Muscle of leg (tissue), 11 donors: Measurements from ENCODE around the gene PLEKHA6. TPM values are rescaled to one million over a fixed set of nuclear protein-coding genes. Genes with fewer than 3 reads are reported as not detected.

Experiments
- DNase-seq: peaks from one replicate; pipeline ENCODE4 v3.0.0; 2013
- H3K27ac ChIP-seq: one replicate; pipeline ENCODE4 v1.5.1; 2013; ENCODE audit warnings: mild to moderate bottlenecking, low read length, control low read depth
- H3K27me3 ChIP-seq: one replicate; pipeline ENCODE4 v1.6.1; 2013; ENCODE audit warnings: low read length; ENCODE audit not compliant: control insufficient read depth, insufficient read depth
- H3K36me3 ChIP-seq: one replicate; pipeline ENCODE4 v1.6.1; 2013; ENCODE audit warnings: low read length; ENCODE audit not compliant: control insufficient read depth, insufficient read depth
- H3K4me1 ChIP-seq: one replicate; pipeline ENCODE4 v1.6.1; 2013; ENCODE audit warnings: low read length; ENCODE audit not compliant: control insufficient read depth, insufficient read depth
- H3K4me3 ChIP-seq: one replicate; pipeline ENCODE4 v1.5.1; 2013; ENCODE audit warnings: low read length, control low read depth
- H3K9me3 ChIP-seq: replicated peaks from 2 replicates; pipeline ENCODE4 v1.6.1; 2013; ENCODE audit warnings: low read depth, low read length; ENCODE audit not compliant: control insufficient read depth
- WGBS: methylation state at CpG from one replicate; pipeline ENCODE4 v1.1.5; 2013; ENCODE audit warnings: missing lambda C conversion rate; ENCODE audit not compliant: insufficient coverage; 5-methylcytosine and 5-hydroxymethylcytosine counted together
- polyA plus RNA-seq, 8 donors: library from polyadenylated mRNA; unstranded; fragments of 120-200 nt; gene quantifications; one replicate each; pipeline versions ENCODE4 v1.2.1 to v1.2.3, GENCODE V29; 2013; ENCODE audit warnings: inconsistent platforms in 1 of 8, low replicate concordance in 1 of 8; ENCODE audit not compliant: insufficient read length in 8 of 8, insufficient read depth in 1 of 8
- total RNA-seq: library from RNA; stranded (reverse); fragments of 120-200 nt; gene quantifications from one replicate; pipeline ENCODE4 v1.2.4, GENCODE V29; 2013

PLEKHA6 gene
- total and polyA plus RNA-seq, 9 donors, result 2.2 to 10.0 (median 4.8) TPM

DNA sequence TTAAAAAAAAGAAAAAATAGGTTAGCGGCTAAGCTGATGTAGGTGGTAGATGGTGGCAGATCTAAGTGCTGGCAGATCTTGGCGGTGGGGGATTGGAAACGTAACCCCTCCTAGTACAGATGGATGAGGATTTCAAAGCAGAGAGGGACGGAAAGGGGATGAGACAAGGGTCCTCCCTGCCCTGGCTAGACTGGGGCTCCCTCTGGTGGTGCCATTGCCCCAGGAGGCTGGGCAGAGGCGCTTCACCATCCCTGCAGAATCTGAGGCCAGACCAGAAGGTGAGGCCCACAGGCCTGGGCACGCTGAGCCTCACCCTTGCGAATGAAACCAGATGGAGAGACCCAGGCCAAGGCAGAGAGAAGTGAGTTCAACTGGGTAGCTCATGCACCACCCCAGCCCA lies 7.0 kb upstream of the PLEKHA6 start:
- no peak for DNase-seq
- Histone ChIP-seq H3K4me3 (no peak overlapping the region), H3K9me3 (no peaks in the 10 kb centered on the region), H3K27ac (no peak overlapping the region), H3K27me3 (peaks cover 19% of the 10 kb centered on the region), H3K4me1 (peaks cover 30% of the 10 kb centered on the region), H3K36me3 (no peaks in the 10 kb centered on the region)
- 70% methylated on average over 7 of the region's 7 CpGs for WGBS

DNA sequence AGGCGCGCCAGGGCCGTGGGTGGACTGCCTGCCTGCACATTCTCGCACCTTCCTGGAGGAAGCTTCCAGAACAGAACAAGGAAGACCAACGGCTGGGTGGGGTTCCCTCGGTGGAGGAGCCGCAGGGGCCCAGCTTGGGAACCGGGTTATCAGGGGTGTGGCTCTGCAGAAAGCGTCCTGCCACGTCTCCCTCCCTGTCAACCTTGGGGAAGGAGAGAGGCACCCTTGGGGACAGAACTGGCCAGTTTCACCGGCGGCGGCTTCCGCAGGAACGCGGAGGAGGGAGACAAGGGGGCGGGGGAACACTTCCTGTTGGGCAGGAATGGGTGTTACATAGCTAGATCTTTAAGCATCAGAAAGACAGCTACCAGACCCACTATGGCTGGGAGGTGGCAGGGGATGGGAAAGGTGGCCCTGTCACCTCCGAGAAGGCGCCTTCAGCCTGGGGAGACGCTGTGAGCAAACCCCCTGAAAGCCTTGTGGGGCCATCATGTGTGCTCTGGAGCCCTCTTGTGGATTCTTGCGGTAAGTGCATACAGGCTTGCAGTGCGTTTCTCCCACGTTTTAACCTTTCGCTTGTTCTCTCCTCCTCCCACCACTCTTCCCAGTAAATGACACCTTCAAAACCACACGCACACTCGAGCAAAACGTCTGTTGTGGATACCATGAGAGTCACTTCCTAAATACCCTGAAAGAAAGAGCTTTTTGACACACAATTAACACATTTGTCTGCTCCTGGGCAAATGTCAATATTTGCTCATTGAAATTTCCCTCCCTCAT lies 3.8 kb upstream of the PLEKHA6 start:
- H3K4me1 ChIP-seq, result peaks cover 32% of the 10 kb centered on the region
- peak overlapping the region; percentile 48 for H3K4me3 ChIP-seq
- peak overlapping the region; percentile 3 for H3K27ac ChIP-seq
- no peaks in the 10 kb centered on the region for H3K9me3 ChIP-seq
- no peaks in the 10 kb centered on the region for H3K36me3 ChIP-seq
- peaks cover 12% of the 10 kb centered on the region for H3K27me3 ChIP-seq
- under 1% methylated on average over 18 of the region's 27 CpGs for WGBS
- peak; percentile 82 for DNase-seq

DNA sequence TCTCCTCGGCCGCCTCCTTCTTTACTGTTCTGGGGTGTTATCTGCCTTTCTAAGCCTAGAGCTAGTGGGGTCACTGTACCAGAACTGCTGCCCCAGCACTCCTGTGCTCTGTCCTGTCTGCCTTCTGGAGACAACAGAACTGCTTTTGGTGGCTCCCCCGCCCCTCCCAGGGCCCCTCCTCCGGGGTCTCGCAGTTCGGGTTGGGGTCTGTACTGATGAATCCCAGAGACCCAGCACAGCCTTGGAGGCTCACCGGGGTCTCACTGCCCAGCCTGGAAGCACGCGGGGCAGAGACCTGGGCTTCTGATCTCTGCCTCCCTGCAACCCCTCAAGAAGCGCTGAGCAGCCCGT lies 3.2 kb upstream of the PLEKHA6 start:
- Histone ChIP-seq H3K27ac (peak overlapping the region; percentile 7), H3K9me3 (no peaks in the 10 kb centered on the region), H3K4me1 (peaks cover 32% of the 10 kb centered on the region), H3K36me3 (no peaks in the 10 kb centered on the region), H3K4me3 (peak overlapping the region; percentile 48), H3K27me3 (peaks cover 12% of the 10 kb centered on the region)
- WGBS, result 31% methylated on average over 8 of the region's 11 CpGs
- DNase-seq, result no peak

DNA sequence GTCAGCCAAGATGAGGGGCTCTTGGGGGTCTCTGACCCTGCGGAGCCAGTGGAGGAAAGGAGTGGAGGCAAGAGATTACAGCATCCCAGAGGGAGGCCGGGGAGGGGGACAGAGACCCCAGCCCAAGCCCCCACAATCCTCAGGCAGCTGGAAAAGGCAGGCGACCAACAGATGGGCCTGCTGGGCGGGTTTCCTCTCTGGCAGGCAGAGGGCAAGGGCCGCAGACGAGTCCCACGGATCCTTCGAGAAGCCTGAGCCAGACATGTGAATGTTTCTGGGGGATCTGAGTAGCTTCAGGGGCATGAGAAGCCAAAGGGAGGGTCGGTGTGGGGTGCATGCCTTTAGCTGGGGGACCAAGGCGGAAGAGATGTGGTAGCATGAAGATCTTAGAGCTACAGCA lies 2.1 kb upstream of the PLEKHA6 start:
- Histone ChIP-seq H3K4me1 (peaks cover 37% of the 10 kb centered on the region), H3K27ac (no peak overlapping the region), H3K36me3 (no peaks in the 10 kb centered on the region), H3K4me3 (no peak overlapping the region), H3K9me3 (no peaks in the 10 kb centered on the region), H3K27me3 (peaks cover 11% of the 10 kb centered on the region)
- WGBS, result 76% methylated on average over 8 of the region's 10 CpGs
- DNase-seq, result no peak

DNA sequence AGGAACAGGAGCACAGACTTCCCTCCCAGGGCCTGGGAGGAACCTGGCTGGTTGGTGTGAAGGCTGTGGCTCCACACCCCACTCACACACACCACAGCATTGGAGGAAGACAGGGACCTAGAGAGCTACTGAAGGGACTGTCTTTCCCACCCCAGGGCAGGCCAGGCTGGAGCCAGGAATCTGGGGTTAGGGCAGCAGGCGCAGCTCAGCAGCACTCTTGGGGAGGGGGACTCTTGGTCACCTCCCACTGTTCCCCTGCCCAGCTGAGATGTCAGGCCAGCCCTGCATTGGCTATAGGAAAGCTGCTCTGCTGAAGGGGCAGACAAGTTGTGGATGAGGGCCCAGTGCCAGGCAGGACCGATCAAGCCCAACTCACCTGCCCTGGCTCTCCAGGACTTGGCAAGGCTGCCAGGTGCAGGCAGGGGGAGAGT lies 1.6 kb upstream of the PLEKHA6 start:
- peaks cover 11% of the 10 kb centered on the region for H3K27me3 ChIP-seq
- no peak for DNase-seq
- H3K4me3 ChIP-seq, result no peak overlapping the region
- no peak overlapping the region for H3K27ac ChIP-seq
- H3K4me1 ChIP-seq, result peaks cover 37% of the 10 kb centered on the region
- no peaks in the 10 kb centered on the region for H3K36me3 ChIP-seq
- H3K9me3 ChIP-seq, result no peaks in the 10 kb centered on the region
- 80% methylated on average over 2 of the region's 2 CpGs for WGBS

DNA sequence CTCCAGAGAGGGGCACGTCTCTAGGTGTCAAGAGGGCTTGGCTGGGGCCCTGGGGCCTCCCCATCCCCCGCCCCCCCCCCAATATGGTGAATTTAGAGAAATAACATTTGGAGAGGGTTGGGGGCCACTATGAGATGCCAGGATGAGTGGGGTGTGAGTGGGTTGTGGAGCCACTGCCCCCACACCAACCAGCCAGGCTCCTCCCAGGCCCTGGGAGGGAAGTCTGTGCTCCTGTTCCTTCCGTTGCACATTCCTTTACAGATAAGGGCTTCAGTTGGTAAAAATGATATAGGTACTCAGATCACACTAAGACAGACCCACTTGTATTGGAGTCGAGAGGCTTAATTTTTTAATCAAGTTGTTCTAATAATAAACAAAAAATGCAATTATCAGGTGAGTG lies 585 bp upstream of the PLEKHA6 start:
- Histone ChIP-seq H3K4me1 (peaks cover 37% of the 10 kb centered on the region), H3K27me3 (peaks cover 8% of the 10 kb centered on the region), H3K27ac (no peak overlapping the region), H3K9me3 (no peaks in the 10 kb centered on the region), H3K36me3 (no peaks in the 10 kb centered on the region), H3K4me3 (no peak overlapping the region)
- no peak for DNase-seq
- WGBS, result no CpG with 5 or more reads among the region's 4 CpGs

DNA sequence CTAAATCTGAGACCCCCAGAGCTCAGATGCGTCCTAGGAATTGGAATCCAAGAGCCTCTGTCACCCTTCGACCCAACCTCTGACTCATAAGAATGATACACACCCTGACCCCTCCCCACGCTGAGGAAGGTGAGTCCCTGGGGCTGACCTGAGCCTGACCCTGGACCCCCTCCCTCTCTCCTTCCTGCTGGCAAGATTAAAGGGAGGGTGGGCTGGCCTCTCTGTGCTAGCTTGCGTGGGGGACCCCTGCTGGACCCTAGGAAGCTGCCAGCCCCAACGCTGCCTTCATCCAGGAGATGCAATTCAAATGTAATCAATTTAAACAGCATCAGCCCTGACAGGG lies 627 bp downstream of the PLEKHA6 start:
- 13% methylated on average over 1 of the region's 5 CpGs for WGBS
- Histone ChIP-seq H3K4me1 (peaks cover 37% of the 10 kb centered on the region), H3K27me3 (peaks cover 2% of the 10 kb centered on the region)

DNA sequence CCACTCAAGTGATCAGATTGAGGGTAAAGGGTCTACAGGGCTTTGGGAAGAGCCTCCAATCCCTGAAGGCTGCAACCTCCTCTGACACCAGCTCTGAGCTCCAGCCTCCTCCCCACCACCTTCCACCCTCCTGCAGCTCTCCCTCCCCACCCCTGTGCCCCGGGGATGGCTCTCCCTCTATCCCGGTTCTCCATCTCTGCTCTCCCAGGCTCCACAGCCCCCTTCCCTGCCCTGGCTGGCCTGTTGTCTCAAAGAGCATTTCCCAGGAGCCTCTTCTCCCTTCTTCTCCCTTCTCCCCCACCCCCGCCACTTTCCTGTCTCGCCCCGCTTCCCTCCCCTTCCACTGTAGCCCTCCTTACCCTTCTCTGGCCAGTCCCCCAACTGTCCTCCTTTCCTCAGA lies 1.1 kb downstream of the PLEKHA6 start:
- DNase-seq, result no peak
- Histone ChIP-seq H3K27ac (no peak overlapping the region), H3K9me3 (no peaks in the 10 kb centered on the region), H3K27me3 (peaks cover 2% of the 10 kb centered on the region), H3K36me3 (no peaks in the 10 kb centered on the region), H3K4me1 (peaks cover 34% of the 10 kb centered on the region), H3K4me3 (no peak overlapping the region)
- WGBS, result 50% methylated on average over 5 of the region's 5 CpGs

More for the DNA sequence above, 627 bp downstream of the PLEKHA6 start:
- Histone ChIP-seq H3K4me3 (no peak overlapping the region), H3K27ac (no peak overlapping the region), H3K9me3 (no peaks in the 10 kb centered on the region), H3K36me3 (no peaks in the 10 kb centered on the region)
- no peak for DNase-seq

DNA sequence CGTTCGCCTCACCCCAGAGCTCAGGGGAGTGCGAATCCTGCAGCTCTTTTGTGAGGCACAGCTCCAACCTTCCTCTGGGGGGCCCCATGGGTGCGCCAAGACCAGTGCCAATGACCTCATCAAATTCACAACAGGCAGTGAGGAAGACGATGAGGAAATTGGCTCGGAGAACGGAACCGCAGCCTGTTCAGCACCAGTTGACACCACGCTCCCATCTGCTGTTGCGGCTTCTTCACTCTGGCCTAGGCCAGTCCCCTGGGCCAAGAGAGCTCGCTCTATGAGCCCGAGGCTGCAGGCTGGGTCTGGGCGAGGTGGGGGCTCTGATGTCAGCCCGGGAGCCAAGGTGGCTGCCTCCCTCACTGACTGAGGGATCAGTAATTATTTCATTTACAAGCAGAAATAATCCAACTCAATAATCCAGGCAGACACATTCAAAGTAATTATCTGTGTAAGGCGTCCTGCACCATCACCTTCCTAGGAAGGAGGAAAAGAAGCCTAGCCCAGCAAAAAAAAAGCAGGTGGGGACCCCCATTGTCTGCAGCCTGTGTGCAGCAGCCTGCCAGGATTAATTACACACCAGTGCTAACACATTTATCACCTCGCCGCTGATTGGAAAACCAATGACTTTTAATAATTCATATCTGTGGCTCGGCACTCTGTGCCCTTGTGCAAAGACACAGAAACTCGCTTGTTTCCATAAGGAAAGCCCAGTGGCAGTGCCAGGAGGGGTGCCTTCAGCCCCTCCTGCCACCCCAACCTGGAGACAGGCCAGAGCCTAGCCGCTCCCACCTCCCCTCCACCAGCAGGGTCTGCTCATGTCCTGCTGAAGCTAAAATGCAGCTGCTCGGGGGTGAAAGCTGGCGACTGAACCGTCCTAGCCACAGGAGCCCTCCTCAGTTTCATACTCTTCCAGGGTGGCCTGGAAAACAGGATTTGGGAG lies 1.9 kb downstream of the PLEKHA6 start:
- Histone ChIP-seq H3K27ac (no peak overlapping the region), H3K9me3 (no peaks in the 10 kb centered on the region), H3K27me3 (peaks cover 2% of the 10 kb centered on the region), H3K36me3 (no peaks in the 10 kb centered on the region), H3K4me3 (no peak overlapping the region), H3K4me1 (peaks cover 26% of the 10 kb centered on the region)
- WGBS, result 46% methylated on average over 14 of the region's 23 CpGs
- no peak for DNase-seq

DNA sequence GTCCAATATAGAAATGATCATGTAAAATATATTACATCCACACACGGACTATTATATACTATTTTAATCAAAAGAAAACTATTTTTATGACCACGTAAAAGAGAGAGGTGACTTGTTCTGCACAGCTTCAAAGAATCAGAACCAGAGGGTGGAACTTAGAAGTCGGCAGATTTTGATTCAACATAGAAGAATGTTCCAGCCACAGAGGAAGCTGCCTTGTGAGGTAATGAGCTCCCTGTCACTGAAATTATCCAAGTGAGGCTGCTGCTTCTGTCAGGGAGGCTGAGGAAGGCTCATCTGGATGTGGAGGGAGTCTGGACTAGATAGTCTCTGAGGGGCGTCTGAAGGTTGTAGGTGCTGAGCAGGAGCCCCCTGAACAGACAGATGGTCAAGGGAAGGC lies 2.7 kb downstream of the PLEKHA6 start:
- no peak overlapping the region for H3K4me3 ChIP-seq
- peaks cover 25% of the 10 kb centered on the region for H3K4me1 ChIP-seq
- H3K27me3 ChIP-seq, result peaks cover 2% of the 10 kb centered on the region
- H3K9me3 ChIP-seq, result no peaks in the 10 kb centered on the region
- no peak for DNase-seq
- 81% methylated on average over 2 of the region's 4 CpGs for WGBS
- H3K27ac ChIP-seq, result no peak overlapping the region
- no peaks in the 10 kb centered on the region for H3K36me3 ChIP-seq
